OCI-M2 (cell line): ENCODE measurements around the gene ZFAND5.

Experiments used
- DNase-seq: peaks from one replicate; lab custom pipeline; 2025; ENCODE audit not compliant: unreplicated experiment; lab: John Stamatoyannopoulos, UW

ZFAND5 gene

GRCh38 chr9:72363236-72363635 lies 1.8 kb downstream of the ZFAND5 start:
- DNase-seq, result no peak

- no peak for DNase-seq
Observed at GRCh38 chr9:72362680-72363139, 2.3 kb downstream of the ZFAND5 start.

GRCh38 chr9:72362118-72362531 lies 2.9 kb downstream of the ZFAND5 start:
- DNase-seq, result no peak

GRCh38 chr9:72361217-72361616 lies 3.8 kb downstream of the ZFAND5 start:
- DNase-seq, result no peak

GRCh38 chr9:72360324-72360723 lies 4.7 kb downstream of the ZFAND5 start:
- DNase-seq, result no peak

GRCh38 chr9:72356041-72356582 lies 8.9 kb downstream of the ZFAND5 start:
- DNase-seq, result no peak

- no peak for DNase-seq
Observed at GRCh38 chr9:72355153-72355552, 9.9 kb downstream of the ZFAND5 start.

GRCh38 chr9:72354704-72355103 lies 10.3 kb downstream of the ZFAND5 start:
- no peak for DNase-seq

GRCh38 chr9:72353455-72354116 lies 11.4 kb downstream of the ZFAND5 start:
- no peak for DNase-seq

GRCh38 chr9:72352911-72353388 lies 12.1 kb downstream of the ZFAND5 start:
- DNase-seq, result no peak

GRCh38 chr9:72351538-72352453 lies 13.2 kb downstream of the ZFAND5 start:
- DNase-seq, result no peak

- no peak for DNase-seq
Observed at GRCh38 chr9:72349911-72350310, 15.1 kb downstream of the ZFAND5 start.

- no peak for DNase-seq
Observed at GRCh38 chr9:72349240-72349639, 15.8 kb downstream of the ZFAND5 start.

GRCh38 chr9:72346333-72346732 lies 18.7 kb downstream of the ZFAND5 start:
- DNase-seq, result no peak

GRCh38 chr9:72338631-72339030 lies 26.4 kb downstream of the ZFAND5 start:
- no peak for DNase-seq

- DNase-seq, result no peak
Observed at GRCh38 chr9:72337286-72337685, 27.7 kb downstream of the ZFAND5 start.

- no peak for DNase-seq
Observed at GRCh38 chr9:72334658-72335337, 30.2 kb downstream of the ZFAND5 start.

- DNase-seq, result no peak
Observed at GRCh38 chr9:72333709-72334108, 31.3 kb downstream of the ZFAND5 start.

- no peak for DNase-seq
Observed at GRCh38 chr9:72333197-72333596, 31.8 kb downstream of the ZFAND5 start.

- no peak for DNase-seq
Observed at GRCh38 chr9:72332351-72332750, 32.7 kb downstream of the ZFAND5 start.

GRCh38 chr9:72327631-72328030 lies 37.4 kb downstream of the ZFAND5 start:
- no peak for DNase-seq
